LNCAP (cell line): ENCODE measurements around the gene TGFBR3.

Experiments
- TF ChIP-seq, protein P1 (sequence below): fragments of 450-650 bp; IDR thresholded peaks from 2 replicates; pipeline ENCODE4 v1.5.1; 2017; ENCODE audit warnings: mild to moderate bottlenecking

The TGFBR3 gene

DNA sequence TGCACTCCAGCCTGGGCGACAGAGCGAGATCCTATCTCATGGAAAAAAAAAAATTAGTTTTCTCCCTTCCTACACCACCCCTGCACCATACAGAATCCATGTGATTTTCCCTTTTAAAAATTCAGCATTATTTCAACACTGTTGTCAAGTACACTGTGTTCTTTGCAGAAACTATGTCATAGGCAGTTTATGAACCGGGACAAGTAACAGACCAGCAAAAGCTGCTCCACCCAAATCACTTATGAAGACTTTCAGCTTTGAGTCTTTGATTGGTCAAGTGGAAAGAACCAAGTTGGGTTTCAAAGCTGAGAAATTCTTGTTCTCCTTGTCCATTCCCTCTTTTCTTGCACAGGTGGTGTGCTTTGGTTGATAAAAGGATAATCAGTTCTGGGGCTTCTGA lies 212.3 kb downstream of the TGFBR3 start:
- TF ChIP-seq, protein P1, sequence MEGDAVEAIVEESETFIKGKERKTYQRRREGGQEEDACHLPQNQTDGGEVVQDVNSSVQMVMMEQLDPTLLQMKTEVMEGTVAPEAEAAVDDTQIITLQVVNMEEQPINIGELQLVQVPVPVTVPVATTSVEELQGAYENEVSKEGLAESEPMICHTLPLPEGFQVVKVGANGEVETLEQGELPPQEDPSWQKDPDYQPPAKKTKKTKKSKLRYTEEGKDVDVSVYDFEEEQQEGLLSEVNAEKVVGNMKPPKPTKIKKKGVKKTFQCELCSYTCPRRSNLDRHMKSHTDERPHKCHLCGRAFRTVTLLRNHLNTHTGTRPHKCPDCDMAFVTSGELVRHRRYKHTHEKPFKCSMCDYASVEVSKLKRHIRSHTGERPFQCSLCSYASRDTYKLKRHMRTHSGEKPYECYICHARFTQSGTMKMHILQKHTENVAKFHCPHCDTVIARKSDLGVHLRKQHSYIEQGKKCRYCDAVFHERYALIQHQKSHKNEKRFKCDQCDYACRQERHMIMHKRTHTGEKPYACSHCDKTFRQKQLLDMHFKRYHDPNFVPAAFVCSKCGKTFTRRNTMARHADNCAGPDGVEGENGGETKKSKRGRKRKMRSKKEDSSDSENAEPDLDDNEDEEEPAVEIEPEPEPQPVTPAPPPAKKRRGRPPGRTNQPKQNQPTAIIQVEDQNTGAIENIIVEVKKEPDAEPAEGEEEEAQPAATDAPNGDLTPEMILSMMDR = no peak

DNA sequence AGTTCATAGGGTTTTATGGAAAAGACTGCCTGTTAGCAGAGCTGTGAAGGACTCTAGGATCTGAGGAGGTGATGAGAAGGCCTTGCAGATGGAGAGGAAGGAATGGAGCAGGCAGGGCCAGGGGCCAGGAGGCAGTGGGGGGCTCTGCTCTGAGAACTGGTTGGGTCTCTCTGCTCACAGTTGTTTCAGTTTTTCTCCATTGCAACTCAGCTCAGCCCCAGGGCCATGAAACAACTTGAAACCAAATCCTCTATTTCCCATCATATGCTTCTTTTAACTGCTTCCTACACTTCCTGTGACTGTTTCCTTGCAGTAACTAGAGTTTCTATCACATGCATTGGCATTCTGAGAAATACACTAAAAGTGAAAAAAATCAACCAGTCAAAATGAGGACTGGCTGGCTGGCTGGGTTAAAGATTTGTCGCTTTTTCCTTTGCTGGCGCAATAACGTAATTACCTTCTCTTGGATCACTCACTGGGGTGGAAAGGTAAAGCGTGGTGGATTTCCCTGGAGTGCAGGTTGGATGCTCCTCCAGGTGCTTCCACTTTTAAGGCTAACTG lies 213.3 kb downstream of the TGFBR3 start:
- TF ChIP-seq, protein P1 = no peak

DNA sequence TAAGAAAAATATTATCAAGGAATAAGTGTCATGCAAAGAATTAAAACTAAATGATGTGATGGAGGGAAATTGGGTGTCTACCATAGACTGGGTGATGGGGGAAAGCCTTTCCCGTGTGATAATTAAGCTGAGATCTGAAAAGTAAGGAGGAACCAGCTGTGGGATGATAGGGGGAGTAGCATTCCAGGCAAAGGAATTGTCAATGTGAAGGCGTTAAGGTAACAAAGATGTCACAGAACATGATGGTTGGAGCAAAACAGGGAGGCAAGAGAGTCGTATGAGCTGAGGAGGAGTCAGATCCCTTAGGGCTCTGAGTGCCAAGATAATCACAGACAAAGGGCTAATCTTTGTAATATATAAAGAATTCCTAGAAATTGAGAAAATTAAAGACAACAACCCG lies 215.2 kb downstream of the TGFBR3 start:
- TF ChIP-seq, protein P1 = no peak

DNA sequence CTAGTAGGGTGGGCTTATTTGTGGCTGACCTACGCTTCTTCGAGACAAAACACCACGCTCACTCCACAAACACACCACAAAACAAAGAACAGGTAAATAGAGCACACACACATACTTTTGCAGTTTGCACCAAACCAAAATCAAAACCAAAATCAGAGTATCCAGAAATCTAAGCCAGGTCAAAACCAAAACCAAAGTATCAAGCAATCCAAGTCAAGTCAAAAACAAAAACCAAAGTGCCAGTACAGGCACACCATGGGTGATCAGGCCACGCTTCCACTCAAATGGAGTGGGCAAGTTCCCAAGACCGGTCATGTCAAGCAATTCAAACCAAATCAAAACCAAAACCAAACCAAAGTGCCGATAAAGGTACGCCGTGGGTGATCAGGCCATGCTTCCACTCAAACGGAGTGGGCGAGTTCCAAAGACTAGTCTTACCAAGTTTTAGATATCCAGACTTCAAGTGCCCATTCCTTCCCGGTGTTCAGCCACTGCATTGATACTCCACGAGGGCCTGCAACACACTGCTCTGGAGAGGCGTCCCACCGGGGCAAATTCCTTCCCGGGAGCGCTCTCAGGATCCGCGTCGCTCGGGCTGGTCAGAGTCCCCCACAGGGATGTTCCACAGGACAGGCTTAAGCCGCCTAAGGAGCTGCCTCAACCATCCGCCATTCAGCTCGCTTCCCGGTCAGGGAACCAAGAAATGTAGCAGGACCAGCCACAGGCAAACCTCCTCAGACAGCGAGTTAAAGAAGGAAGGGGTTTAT lies 216.2 kb downstream of the TGFBR3 start:
- TF ChIP-seq, protein P1 = no peak

DNA sequence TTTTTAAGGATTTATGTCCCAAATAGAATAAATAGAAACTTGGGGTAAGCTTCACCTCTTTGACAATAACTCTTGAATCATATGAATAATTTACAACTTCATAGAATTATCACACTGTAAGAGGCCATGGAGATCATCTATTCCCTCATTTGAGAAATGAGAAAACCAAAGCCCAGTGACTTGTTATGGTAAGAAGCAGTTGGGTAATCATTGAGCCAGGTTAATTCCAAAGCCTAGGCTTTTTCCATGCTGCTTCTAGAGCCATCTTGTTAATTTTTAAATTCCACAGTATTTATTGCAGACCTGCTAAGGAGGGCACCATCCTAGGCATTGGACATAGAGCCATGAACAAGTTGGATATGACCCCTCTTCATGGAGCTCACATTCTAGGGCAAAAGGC lies 224.8 kb downstream of the TGFBR3 start:
- TF ChIP-seq, protein P1 = no peak

DNA sequence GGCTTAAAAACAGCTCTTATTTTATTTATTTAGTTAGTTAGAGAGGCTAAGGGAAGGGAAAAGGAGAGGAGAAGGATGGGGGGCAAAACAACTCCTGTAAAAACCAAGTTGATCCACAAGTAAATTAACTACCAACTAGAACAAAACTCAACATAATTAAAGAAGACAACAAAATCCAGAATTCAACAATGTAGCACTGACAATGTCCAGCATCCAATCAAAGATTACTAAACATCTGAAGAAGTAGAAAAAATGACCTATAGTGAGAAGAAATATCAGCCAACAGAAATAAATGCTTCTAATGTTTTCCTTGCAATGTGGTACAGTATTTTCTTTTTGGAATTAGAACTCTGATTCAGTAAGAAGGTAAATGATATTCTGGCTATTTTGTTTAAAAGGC lies 225.2 kb downstream of the TGFBR3 start:
- TF ChIP-seq, protein P1 = no peak

DNA sequence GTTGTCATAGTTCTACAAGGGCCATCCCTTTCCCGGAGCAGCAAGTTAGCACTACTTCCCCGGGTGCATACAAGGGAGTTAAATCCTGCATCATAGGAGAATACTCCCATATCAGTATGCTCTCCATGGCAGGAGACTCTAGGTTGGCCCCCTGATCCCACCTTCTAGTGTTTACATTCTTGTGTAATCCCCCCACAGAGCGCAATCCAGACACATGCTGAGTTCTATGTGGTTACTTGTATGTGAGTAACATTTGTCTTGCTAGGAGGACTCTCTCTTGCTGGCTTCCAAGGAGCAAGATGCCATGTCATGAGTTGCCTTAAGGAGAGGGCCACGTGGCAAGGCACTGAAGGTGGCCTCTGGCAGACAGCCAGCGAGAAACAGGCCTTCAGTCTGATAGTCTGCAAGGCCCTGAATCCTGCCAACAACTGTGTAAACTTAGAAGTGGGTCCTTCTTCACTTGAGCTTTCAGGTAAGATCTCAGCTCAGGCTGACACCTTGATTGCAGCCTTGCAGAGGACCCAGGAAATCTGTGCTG lies 230.0 kb downstream of the TGFBR3 start:
- TF ChIP-seq, protein P1 = no peak
